T-helper 1 cell (primary cell): ENCODE results near the gene PGAP2.

Source experiments
- DNase-seq, 5 donors: peaks; one replicate each; pipeline ENCODE4 v3.0.0-alpha.2; 2012 to 2020

The PGAP2 gene

DNA sequence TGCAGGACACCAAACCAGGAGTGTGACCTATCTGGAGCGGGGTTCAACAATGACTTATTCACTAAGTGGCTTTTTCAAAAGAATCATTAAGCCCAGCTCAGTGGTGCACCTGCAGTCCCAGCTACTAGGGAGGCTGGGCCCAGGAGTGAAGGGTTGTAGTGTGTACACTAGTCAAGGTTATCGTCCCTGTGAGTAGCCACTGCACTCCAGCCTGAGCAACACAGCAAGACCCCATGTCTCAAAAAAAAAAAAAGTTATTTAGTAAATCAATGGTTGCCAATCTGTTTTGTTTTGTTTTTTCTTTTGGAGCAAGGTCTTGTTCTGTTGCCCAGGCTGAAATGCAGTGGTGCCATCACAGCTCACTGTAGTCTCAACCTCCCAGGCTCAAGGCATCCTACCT, 24.5 kb downstream of the PGAP2 start:
- DNase-seq, result no peak

DNA sequence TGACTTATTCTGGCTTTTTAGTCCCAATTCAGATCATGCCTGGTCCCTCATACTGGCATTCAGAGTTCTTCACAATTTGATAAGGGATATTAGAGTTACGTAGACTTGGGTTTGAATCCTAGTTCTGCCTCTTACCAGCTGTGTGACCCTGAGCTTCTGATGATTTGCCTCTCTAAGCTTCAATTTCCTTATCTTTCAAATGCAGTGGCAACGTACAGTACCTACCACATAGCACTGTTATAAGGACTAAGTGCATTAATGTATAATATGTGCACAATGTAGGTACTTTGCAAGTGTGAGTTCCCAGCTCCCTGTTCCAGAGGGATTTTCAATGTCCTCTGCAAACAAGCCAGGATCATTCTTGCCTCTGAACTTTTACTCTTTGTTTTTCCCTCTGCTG, 25.1 kb downstream of the PGAP2 start:
- DNase-seq, result no peak

DNA sequence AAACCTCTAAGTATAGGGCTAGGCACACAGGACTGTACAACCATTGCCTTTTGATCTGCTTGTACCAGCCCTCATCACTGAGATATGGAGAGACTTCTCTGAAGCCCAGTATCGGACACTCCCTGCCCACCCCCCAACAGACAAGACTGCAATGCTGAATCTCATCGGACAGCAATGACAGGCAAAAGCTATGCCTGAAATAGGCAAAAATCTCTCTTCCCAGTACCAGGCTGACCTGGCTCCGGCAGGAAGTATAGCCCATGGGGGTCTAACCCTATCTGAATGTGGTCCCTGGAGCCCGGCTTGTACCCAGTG, 25.9 kb downstream of the PGAP2 start:
- DNase-seq, result no peak

DNA sequence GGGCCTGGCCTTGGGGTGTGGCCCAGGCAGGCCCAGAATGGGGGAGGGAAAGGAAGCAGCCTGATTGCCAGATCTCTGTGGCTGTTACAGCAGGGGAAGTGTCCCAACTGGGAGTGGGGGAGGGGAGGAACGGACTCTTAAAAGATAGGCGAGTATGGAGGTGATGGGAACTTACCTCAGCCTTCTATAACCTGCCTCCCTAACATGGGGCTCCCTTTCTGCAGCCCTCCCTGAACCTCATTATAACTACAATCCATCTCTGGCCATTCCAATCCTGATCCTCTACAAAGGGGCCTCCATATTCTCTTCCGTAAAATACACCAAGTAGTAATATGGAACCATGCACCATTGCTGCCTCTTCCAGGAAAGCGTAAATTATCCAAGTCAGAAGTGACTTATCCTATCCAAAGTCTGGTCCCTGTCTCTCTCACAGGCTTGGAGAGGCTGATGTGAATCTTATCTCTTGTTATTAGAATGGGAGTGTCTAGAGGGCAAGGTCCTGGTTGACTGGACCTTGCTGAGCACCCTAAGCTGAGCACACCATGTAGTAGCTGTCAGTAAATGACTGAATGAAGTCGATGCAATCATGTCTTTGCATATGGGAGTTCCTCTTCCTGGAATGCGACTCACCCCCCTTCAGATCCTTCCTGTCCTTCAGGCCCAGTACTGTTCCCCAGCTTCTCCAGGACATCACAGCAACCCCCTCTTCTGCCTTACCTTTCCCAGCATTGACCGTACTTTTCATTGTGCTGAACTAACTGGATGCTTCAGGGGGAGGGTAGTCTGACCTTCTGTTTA, 26.5 kb downstream of the PGAP2 start:
- peak in 1 of 5 donors; percentile 51 for DNase-seq

DNA sequence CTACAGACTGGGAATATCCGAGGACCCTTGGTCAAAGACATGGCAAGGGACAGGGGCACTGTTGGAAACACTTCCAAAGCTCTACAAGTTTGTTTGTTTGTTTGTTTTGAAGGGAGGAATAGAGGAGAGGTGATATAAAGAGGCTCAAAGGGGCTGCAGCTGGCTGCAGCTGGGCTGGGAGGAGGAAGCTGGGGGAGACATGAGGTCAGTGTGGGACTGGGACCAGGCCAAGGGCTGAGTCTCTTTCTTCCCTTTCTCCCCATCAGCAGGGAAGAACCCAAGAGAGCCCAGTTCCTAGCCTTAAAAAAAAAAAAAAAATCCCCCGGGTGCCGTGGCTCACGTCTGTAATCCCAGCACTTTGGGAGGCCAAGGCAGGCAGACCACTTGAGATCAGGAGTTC, 27.4 kb downstream of the PGAP2 start:
- DNase-seq, result no peak

DNA sequence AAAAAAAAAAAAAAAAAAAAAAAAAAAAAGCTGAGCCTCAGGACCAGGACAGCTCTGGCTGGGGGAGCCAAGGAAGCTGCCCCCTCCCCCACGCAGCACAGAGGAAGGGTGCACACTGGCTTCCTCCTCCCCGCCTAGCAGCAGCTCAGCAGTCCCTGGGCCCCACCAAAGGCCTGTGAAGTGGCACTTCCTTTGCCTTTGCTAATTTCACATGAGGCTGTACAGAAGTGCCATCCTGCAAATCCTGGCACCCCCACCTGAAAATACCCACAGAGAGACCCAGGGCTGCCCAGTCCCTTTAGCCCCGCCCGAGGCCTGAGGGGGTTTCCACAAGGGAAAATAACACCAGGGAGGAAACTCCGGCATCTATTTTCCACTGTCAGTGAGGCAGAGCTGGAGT, 28.5 kb downstream of the PGAP2 start:
- peak in 4 of 5 donors; percentile 20 to 71 (median 36) for DNase-seq

DNA sequence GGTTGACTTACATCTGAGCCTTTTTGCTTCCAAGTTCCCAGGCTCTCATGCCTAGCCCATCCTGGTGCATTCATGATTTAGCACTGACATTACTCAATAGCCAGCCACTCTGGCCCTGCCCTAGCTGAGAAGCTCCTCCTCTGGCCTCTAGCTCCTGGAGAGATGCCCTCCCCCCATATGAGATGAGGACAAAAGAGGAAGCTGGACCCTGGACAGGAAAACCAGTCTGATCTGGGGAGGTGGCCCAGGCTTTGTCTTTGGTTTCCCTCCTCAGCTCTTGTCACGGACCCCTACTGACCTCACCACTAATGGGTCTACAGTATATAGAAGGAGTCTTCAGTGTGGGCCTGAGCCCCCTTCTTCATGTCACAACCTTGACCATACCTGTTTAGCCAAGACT, 29.4 kb downstream of the PGAP2 start:
- no peak for DNase-seq

DNA sequence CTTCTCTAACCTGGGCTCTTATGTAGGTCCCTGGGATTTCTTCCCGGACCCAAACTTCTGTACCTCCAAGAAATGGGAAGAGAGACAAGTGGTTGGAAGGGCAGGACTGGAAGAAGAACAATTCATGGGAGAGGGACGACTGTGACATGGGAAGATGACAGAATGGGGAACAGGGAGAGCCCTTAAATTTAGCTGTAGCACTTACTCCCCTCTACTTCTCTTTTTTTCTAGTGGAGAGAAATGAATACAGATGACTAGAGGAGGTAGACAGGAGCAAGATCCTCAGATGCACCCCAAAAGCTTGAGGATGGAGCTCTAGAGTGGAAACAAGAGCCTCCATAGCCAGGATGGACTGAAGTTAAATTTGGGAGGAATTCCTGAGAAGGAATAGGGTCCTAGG, 30.1 kb downstream of the PGAP2 start:
- DNase-seq, result no peak

DNA sequence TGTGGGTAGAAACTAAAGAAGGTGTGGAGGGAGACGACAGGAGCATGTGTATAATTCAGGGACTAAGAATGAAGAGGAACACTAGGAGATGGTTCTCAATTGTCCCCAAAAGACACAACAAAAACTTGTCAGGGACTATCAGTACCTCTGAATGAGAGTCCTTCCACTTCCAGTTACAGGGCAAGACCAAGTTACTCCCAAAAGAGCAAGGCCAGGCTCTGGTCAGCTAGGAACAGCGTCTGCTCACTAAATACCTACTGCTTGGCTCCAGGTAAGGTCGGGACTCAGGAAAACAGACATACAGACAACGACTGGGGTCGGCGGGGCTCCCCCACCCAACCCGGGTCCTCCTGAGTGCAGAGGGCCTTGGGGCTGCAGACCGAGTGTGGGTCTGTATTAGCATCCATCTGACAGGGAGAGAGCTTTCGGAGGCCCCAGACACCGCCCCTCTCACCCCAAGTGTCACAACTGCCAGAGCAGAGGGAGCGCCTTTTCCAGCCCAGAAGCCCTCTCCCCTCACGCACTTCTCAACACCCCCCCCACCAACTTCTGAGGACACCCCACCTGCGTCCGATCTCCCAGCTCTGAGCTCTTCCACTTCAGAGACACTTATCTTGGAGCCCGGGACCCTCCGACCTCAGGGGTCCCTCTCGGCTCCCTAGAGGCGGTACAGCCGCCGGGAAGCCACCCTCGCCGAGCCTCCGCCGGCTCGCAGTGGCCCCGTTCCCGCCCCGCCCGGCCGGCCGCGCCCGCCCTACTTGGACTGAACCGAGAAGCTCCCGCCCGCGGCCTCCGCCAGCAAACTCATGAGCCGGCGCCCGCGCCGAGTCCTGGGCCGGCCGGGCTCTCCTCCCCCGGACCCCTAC, 31.9 kb downstream of the PGAP2 start:
- peak in 2 of 5 donors; percentile 34 to 38 for DNase-seq

DNA sequence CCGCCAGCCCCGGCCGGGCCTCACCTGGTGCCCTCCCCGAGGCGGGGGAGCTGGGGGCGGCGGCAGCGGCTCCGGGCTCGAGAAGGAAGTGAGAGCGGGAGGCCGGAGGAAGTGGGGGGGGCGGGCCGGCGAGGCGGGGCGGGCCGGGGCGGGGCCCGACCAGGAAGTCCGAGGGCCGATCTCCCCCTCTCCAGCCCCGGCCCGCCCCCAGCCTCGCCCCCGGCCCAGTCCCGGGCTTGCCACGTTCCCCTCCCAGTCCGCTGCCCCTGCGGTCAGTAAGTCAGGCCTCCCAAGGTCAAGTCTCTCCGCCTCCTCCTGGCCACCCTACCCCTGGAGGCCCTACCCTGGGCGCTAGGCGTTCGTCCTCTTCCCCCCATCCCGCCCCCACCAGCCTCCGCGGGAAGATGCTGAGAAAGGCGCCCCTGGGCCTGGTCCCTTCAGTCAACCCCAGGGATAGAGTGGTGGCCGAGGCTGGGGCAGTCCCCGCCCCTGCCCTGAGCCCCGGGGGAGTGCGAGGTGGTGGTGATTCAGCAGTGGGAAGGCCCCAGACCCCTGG, 32.6 kb downstream of the PGAP2 start, which contains the start of gene RHOG:
TSS of gene RHOG (minus strand) at position 90 of the 556 bp plus-strand sequence. CDS start 12,821 bp downstream, outside the sequence.
- DNase-seq, result peak in 4 of 5 donors; percentile 52 to 68 (median 56)

DNA sequence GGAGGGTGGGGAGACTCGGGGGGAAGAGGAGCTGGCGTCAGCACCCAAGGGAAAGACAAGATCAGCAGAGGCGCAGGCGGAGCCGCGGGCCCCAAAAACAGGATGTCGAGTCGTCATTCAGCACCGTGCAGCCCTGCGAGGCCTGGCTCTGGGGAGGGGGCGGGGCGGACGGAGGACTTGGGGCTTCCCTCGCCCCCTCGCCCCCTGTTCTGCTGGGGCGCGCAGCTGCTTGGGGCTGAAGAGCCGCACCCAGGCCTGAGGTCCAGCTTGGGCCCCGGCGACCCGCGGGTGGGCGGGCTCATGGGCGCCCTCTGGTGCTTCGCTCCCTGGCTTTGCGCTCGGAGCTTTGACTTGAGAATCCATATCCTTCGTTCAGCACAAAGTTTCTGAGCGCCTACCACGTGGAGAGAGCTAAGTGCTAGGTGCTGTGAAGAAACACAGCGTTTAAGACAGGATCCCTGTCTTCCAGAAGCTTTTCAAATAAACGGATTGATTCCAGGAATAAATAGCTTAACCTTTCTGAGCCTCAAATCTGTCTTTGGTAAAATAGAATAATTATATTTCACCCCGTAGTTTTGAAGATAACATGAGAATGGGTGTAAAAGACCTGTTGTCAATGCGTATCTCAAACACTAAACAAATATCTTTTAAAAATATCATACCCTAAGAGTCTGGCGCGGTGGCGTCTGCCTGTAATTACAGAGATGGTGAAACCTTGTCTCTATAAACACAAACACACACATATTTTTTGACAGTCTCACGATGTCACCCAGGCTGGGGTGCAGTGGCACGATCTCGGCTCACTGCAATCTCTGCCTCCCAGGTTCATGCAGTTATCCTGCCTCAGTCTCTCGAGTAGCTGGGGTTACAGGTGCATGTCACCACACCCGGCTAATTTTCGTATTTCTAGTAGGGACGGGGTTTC, 33.3 kb downstream of the PGAP2 start:
- DNase-seq, result peak; percentile 88 to 93 (median 93)

DNA sequence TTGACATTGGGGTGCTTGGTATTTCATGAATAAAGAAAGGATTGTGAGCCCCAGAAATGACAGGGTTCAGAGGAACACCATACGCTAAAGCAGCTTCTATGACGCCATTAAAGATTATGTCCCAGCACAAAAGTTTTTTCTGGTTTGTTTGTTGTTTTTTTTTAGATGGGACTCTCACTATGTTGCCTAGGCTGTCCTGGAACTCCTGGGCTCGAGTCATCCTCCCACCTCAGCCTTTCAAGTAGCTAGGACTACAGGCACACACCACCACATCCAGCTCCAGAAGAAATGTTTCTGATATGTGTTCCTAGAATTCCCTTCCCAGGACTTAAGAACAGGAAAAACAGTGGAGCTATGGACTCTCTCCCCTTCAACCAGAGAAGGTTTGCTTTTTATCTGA, 35.0 kb downstream of the PGAP2 start:
- DNase-seq, result no peak

DNA sequence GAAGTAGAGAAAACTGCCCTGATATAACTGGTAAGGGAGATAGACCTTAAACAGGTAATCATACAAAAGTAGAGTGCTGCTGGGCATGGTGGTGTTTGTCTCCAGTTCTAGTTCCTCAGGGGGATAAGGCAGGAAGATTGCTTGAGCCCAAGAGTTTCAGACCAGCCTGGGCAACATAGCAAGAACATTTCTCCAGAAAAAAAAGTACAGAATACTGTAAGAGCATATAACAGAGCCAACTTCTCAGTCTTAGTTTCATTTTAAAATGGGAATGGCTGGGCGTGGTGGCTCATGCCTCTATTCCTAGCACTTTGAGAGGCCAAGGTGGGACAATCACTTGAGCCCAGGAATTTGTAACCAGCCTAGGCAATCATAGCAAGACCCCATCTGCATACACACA, 36.9 kb downstream of the PGAP2 start:
- no peak for DNase-seq

DNA sequence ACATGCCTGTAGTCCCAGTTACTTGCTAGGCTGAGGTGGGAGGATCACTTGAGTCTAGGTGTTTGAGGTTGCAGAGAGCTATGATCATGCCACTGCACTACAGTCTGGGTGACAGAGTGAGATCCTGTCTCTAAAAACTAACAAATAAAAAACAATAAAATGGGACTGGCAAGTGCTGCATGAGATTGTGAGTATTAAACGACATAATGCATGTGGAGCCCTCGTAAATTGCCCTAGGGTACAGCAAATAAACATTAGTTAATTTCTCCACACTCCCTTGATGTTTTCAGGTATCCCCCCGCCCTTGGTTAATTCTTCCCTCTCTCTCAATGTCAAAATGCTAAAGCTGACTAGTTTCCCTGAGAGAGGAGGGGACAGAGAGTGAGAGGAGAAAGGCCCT, 37.3 kb downstream of the PGAP2 start:
- no peak for DNase-seq

DNA sequence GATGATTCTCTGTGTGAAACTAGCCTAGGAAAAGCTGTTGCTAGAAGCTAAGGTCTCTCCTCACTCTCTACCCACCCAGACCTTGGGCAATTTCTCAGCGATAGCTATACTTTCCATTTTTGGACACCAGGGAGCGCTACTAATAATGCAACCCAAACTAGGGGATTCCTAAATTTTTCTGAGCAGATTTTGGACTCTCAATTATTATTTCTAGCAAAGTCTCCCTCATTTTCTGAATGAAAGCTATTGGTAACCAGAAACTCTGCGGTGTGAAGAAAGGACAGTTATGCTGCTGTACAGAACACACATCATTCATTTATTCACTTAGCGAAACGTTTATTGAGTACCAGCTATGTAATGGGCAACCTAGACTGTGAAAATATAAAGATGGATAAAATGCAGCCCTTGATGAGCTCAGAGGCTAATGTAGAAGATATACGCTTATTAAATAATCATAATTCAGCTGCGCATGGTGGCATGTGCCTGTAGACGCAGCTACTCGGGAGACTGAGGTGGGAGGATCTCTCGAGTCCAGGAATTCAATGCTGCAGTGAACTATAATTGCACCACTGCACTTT, 41.0 kb downstream of the PGAP2 start:
- peak in 3 of 5 donors; percentile 16 to 54 (median 39) for DNase-seq

DNA sequence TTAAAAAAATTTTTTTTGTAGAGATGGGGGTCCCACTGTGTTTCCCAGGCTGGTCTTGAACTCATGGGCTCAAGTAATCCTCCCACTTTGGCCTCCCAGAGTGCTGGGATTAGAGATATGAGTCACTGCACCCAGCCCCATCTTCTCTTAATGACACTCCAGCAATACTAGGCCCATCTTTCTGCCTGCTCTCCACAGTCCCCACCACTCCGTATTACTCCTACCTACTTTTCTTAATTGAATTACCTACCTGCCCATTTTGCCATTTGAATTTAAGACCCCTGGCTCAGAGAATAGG, 45.1 kb downstream of the PGAP2 start:
- no peak for DNase-seq

DNA sequence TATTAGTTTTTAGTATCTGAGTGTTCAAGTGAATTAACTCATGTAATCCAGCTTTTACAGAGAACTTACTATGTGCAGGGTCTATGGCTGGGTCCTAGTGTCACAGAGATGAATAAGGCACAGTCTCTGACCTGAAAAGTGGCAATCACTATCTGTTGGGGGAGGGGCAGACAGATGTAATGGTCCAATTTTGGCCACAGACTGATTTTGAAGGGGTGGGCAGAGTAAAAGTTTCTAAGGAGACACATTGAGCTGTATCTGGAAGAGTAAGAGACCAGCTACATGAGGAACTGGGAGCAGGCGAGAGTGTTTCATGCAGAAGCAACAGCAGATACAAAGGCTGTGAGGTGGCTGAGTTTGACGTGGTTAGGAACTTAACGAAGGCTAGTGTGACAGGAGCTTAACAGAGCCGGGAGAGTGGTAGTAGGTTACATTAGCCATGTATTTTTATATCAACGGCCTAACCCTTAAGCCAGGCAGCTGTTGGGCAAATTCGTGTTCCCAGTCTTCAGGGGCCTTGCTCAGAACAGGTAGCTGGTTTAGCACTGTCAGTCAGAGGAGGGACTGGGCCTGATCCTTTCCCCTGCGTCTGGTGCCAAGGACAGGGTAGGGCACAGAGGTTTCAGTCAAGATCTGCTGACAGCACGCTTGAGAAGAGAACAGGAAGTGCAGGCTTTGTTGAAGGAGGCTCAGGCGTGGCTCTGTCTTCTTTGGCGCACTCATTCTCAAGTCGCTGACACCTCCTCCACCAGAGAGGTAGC, 45.7 kb downstream of the PGAP2 start:
- DNase-seq, result peak in 4 of 5 donors; percentile 53 to 91 (median 57)

DNA sequence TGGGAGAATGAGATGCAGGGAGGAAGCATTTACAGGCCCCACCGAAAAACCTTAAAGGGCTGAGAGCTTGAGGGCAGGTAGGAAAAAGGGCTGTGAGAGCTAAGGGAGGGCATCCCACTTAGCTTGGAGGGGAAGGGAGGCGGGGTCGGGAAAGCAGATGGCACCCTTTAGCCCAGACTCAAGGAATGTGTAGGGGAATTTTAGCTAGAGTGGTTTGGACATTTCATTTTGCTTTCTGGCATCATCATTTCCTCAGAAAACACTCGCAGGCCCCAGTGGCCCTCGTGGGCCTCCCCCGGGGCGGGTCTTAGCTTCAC, 46.3 kb downstream of the PGAP2 start:
- DNase-seq, result no peak

DNA sequence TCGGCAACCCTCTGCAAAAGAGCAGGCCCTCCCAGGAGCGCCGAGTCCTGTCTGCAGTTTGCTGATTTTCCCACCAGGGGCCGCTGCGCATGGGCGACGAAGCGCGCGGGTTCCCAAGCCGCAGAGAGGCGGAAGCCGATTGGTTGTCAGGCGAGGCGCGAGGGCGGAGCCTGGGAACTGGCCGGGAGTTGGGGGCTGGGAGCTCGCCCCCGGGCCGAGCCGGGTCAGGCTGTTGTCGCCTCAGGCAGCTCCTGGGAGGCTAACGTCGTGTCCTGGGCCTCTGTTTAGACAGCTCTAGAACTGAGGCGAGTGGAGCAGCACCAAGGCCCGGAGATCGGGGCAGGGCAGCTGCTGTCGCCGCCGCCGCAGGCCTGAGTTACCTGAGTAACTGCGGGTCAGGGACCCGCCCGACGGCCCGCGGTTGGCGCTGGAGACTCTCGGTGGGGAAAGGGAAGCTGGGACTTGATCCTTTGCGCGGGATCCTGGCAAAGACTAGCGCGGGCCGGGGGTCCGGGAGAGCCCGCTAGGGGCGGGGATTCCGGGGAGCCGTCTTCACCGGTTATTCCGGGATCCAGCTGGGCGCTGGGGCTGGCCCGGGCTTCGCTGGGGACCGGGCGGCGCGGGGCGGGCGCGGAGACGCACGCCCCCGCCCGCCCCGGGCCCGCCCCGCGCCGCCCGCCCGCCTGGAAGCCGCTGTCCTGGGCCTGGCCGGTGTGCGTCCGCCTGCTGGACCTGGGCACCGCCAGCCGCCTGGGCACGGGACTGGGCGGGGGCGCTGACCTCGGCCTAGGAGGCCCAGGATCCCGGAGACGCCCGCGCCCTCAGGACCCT, 46.8 kb downstream of the PGAP2 start, which contains the start of gene STIM1:
TSS of gene STIM1 (plus strand) at position 688 of the 831 bp plus-strand sequence. CDS start 607 bp downstream, outside the sequence.
- DNase-seq, result peak; percentile 90 to 97 (median 95)

DNA sequence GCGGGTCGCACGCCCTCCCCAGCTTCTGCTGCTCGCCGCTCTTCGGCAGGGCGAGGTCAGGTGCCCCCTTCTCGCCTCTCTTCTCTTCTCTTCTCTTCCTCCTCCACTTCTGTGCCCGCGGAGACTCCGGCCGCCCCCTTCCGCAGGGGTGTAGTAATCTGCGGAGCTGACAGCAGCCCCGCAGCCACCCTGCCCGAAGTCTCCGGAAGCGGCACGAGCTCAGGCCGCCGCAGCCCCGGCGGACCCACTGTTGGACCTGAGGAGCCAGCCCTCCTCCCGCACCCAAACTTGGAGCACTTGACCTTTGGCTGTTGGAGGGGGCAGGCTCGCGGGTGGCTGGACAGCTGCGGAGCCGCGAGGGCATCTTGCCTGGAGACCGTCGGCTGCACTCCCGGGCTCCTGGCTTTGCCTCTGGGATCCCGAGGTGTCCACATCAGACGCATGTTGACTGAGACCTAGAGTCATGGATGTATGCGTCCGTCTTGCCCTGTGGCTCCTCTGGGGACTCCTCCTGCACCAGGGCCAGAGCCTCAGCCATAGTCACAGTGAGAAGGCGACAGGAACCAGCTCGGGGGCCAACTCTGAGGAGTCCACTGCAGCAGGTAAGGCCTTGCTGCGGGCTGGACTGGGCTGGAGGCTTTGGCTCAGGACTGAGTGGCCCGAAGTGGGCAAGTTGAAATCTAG, 47.6 kb downstream of the PGAP2 start:
- peak in 4 of 5 donors; percentile 17 to 71 (median 30) for DNase-seq
